ENCODE data around the gene BIN1. TPM values are rescaled to one million over a fixed set of nuclear protein-coding genes. Genes with fewer than 3 reads are reported as not detected.

The BIN1 gene
- total RNA-seq, 5 donors from 2014 or later (not counting 1 experiment from before 2014, with no cell fraction given), result 144 to 172 (median 151) TPM

GRCh38 chr2:127103243-127104165 is 3.5 kb downstream of the BIN1 start:
- H3K36me3 Mint-ChIP-seq, result no peaks in the 10 kb centered on the region
- Histone ChIP-seq H3K4me1 (ENCODE audit: control insufficient read depth in 1 of 2, extremely low read depth in 1 of 2, insufficient read depth in 2 of 2, low read length in 2 of 2) (peaks cover 3 to 23% of the 10 kb centered on the region in 2 experiments), H3K27ac (ENCODE audit: low read length) (no peak overlapping the region), H3K9me3 (no peaks in the 10 kb centered on the region), H3K27me3 (replicated peaks in 1 of 2; ENCODE audit: control insufficient read depth in 2 of 2, extremely low read depth in 1 of 2, insufficient read depth in 2 of 2, low read length in 1 of 2) (peaks cover 0 to 43% of the 10 kb centered on the region in 2 experiments), H3K4me3 (ENCODE audit: control insufficient read depth in 1 of 2, extremely low read depth in 1 of 2, low read length in 1 of 2) (no peak overlapping the region), H3K36me3 (ENCODE audit: control insufficient read depth in 2 of 2, extremely low read depth in 1 of 2, insufficient read depth in 1 of 2, low read length in 1 of 2) (no peaks in the 10 kb centered on the region)
- ATAC-seq (replicated peaks in 1 of 4), result no peak
- peaks cover 0 to 11% of the 10 kb centered on the region in 2 donors for H3K27me3 Mint-ChIP-seq
- no peaks in the 10 kb centered on the region for H3K9me3 Mint-ChIP-seq
- H3K4me1 Mint-ChIP-seq, result peaks cover 5 to 13% (median 6%) of the 10 kb centered on the region in 3 donors
- ChIA-PET POLR2A (no interaction called here), CTCF (no interaction called here)
- peak overlapping the region in 1 of 3 donors; percentile 93 for H3K4me3 Mint-ChIP-seq
- 90% methylated on average over 22 of the region's 24 CpGs for WGBS (ENCODE audit: insufficient coverage)
- no peak for DNase-seq
- no peak overlapping the region for H3K27ac Mint-ChIP-seq

GRCh38 chr2:127102521-127103242 is 4.3 kb downstream of the BIN1 start:
- H3K36me3 Mint-ChIP-seq, result no peaks in the 10 kb centered on the region
- H3K36me3 ChIP-seq (ENCODE audit: control insufficient read depth in 2 of 2, extremely low read depth in 1 of 2, insufficient read depth in 1 of 2, low read length in 1 of 2), result no peaks in the 10 kb centered on the region
- H3K27me3 Mint-ChIP-seq, result peaks cover 0 to 11% of the 10 kb centered on the region in 2 donors
- no peak overlapping the region for H3K4me3 Mint-ChIP-seq
- H3K9me3 ChIP-seq, result no peaks in the 10 kb centered on the region
- H3K4me3 ChIP-seq (ENCODE audit: control insufficient read depth in 1 of 2, extremely low read depth in 1 of 2, low read length in 1 of 2), result no peak overlapping the region
- peaks cover 3 to 8% (median 4%) of the 10 kb centered on the region in 3 donors for H3K4me1 Mint-ChIP-seq
- 86% methylated on average over 1 of the region's 5 CpGs for WGBS (ENCODE audit: insufficient coverage)
- CTCF ChIA-PET, result no interaction called here
- ATAC-seq (replicated peaks in 1 of 4) (no peak), DNase-seq (no peak)
- H3K27ac ChIP-seq (ENCODE audit: low read length), result no peak overlapping the region
- peaks cover 3 to 18% of the 10 kb centered on the region in 2 experiments for H3K4me1 ChIP-seq (ENCODE audit: control insufficient read depth in 1 of 2, extremely low read depth in 1 of 2, insufficient read depth in 2 of 2, low read length in 2 of 2)
- H3K27me3 ChIP-seq (replicated peaks in 1 of 2; ENCODE audit: control insufficient read depth in 2 of 2, extremely low read depth in 1 of 2, insufficient read depth in 2 of 2, low read length in 1 of 2), result peaks cover 0 to 37% of the 10 kb centered on the region in 2 experiments
- POLR2A ChIA-PET, result no interaction called here
- no peak overlapping the region for H3K27ac Mint-ChIP-seq
- H3K9me3 Mint-ChIP-seq, result no peaks in the 10 kb centered on the region

- no peak overlapping the region for H3K4me3 Mint-ChIP-seq
- Histone ChIP-seq H3K27ac (ENCODE audit: low read length) (no peak overlapping the region), H3K4me3 (ENCODE audit: control insufficient read depth in 1 of 2, extremely low read depth in 1 of 2, low read length in 1 of 2) (no peak overlapping the region), H3K4me1 (ENCODE audit: control insufficient read depth in 1 of 2, extremely low read depth in 1 of 2, insufficient read depth in 2 of 2, low read length in 2 of 2) (peaks cover 3 to 14% of the 10 kb centered on the region in 2 experiments), H3K27me3 (replicated peaks in 1 of 2; ENCODE audit: control insufficient read depth in 2 of 2, extremely low read depth in 1 of 2, insufficient read depth in 2 of 2, low read length in 1 of 2) (peaks cover 0 to 36% of the 10 kb centered on the region in 2 experiments), H3K9me3 (no peaks in the 10 kb centered on the region), H3K36me3 (ENCODE audit: control insufficient read depth in 2 of 2, extremely low read depth in 1 of 2, insufficient read depth in 1 of 2, low read length in 1 of 2) (no peaks in the 10 kb centered on the region)
- no peak overlapping the region for H3K27ac Mint-ChIP-seq
- 90% methylated on average over 3 of the region's 10 CpGs for WGBS (ENCODE audit: insufficient coverage)
- POLR2A ChIA-PET, result no interaction called here
- CTCF ChIA-PET, result no interaction called here
- no peaks in the 10 kb centered on the region for H3K9me3 Mint-ChIP-seq
- ATAC-seq (replicated peaks in 1 of 4) (no peak), DNase-seq (no peak)
- H3K27me3 Mint-ChIP-seq, result peaks cover 0 to 11% of the 10 kb centered on the region in 2 donors
- no peaks in the 10 kb centered on the region for H3K36me3 Mint-ChIP-seq
- H3K4me1 Mint-ChIP-seq, result peaks cover 0 to 5% (median 2%) of the 10 kb centered on the region in 3 donors
Measured at GRCh38 chr2:127101756-127102477, 5.0 kb downstream of the BIN1 start.

- no peak overlapping the region for H3K4me3 ChIP-seq (ENCODE audit: control insufficient read depth in 1 of 2, extremely low read depth in 1 of 2, low read length in 1 of 2)
- Mint-ChIP-seq H3K4me3 (no peak overlapping the region), H3K9me3 (no peaks in the 10 kb centered on the region), H3K36me3 (no peaks in the 10 kb centered on the region), H3K27me3 (peaks cover 0 to 11% of the 10 kb centered on the region in 2 donors), H3K4me1 (peaks cover 0 to 5% (median 2%) of the 10 kb centered on the region in 3 donors), H3K27ac (no peak overlapping the region)
- H3K27me3 ChIP-seq (replicated peaks in 1 of 2; ENCODE audit: control insufficient read depth in 2 of 2, extremely low read depth in 1 of 2, insufficient read depth in 2 of 2, low read length in 1 of 2), result peaks cover 0 to 29% of the 10 kb centered on the region in 2 experiments
- CTCF ChIA-PET, result interaction anchor here in 1 of 2 donors (0.6 kb wide), 1 partner anchor 26 kb away, joined by 4 read pairs; no protein-coding TSS in a partner anchor
- POLR2A ChIA-PET, result no interaction called here
- H3K9me3 ChIP-seq, result no peaks in the 10 kb centered on the region
- ATAC-seq (replicated peaks in 1 of 4) (no peak), DNase-seq (no peak)
- H3K4me1 ChIP-seq (ENCODE audit: control insufficient read depth in 1 of 2, extremely low read depth in 1 of 2, insufficient read depth in 2 of 2, low read length in 2 of 2), result peaks cover 0 to 8% of the 10 kb centered on the region in 2 experiments
- no peak overlapping the region for H3K27ac ChIP-seq (ENCODE audit: low read length)
- H3K36me3 ChIP-seq (ENCODE audit: control insufficient read depth in 2 of 2, extremely low read depth in 1 of 2, insufficient read depth in 1 of 2, low read length in 1 of 2), result no peaks in the 10 kb centered on the region
- 78% methylated on average over 3 of the region's 6 CpGs for WGBS (ENCODE audit: insufficient coverage)
Measured at GRCh38 chr2:127101048-127101611, 5.8 kb downstream of the BIN1 start.

- 74% methylated on average over 4 of the region's 15 CpGs for WGBS (ENCODE audit: insufficient coverage)
- H3K4me3 ChIP-seq (ENCODE audit: control insufficient read depth in 1 of 2, extremely low read depth in 1 of 2, low read length in 1 of 2), result no peak overlapping the region
- no peak overlapping the region for H3K27ac ChIP-seq (ENCODE audit: low read length)
- H3K9me3 ChIP-seq, result no peaks in the 10 kb centered on the region
- H3K4me1 Mint-ChIP-seq, result peaks cover 0 to 5% (median 2%) of the 10 kb centered on the region in 3 donors
- DNase-seq (no peak), ATAC-seq (replicated peaks in 1 of 4) (no peak)
- H3K36me3 ChIP-seq (ENCODE audit: control insufficient read depth in 2 of 2, extremely low read depth in 1 of 2, insufficient read depth in 1 of 2, low read length in 1 of 2), result no peaks in the 10 kb centered on the region
- H3K4me3 Mint-ChIP-seq, result no peak overlapping the region
- H3K27me3 ChIP-seq (replicated peaks in 1 of 2; ENCODE audit: control insufficient read depth in 2 of 2, extremely low read depth in 1 of 2, insufficient read depth in 2 of 2, low read length in 1 of 2), result peaks cover 0 to 26% of the 10 kb centered on the region in 2 experiments
- H3K27me3 Mint-ChIP-seq, result peaks cover 0 to 11% of the 10 kb centered on the region in 2 donors
- POLR2A ChIA-PET, result no interaction called here
- H3K27ac Mint-ChIP-seq, result no peak overlapping the region
- no peaks in the 10 kb centered on the region for H3K36me3 Mint-ChIP-seq
- no peaks in the 10 kb centered on the region for H3K9me3 Mint-ChIP-seq
- CTCF ChIA-PET, result interaction anchor here in 1 of 2 donors (0.6 kb wide), 1 partner anchor 26 kb away, joined by 4 read pairs; no protein-coding TSS in a partner anchor
- H3K4me1 ChIP-seq (ENCODE audit: control insufficient read depth in 1 of 2, extremely low read depth in 1 of 2, insufficient read depth in 2 of 2, low read length in 2 of 2), result peaks cover 0 to 1% of the 10 kb centered on the region in 2 experiments
Measured at GRCh38 chr2:127100251-127101047, 6.5 kb downstream of the BIN1 start.
